GM18951 (cell line): ENCODE data around the gene LEAP2.

Source experiments
- POLR2A ChIP-seq: IDR thresholded peaks from 4 replicates; pipeline ENCODE4 v1.6.1; 2011; ENCODE audit warnings: mild to moderate bottlenecking; ENCODE audit not compliant: insufficient read length, insufficient read depth; ENCODE audit errors: extremely low read depth
- in situ Hi-C: fragments of 300-500 bp; cut with MboI; formaldehyde crosslinking; loops from one replicate; pipeline ENCODE4 v1.12.0; 2022; ENCODE audit warnings: low sequenced_read_pairs, mixed read lengths, inconsistent platforms; ENCODE audit not compliant: unreplicated experiment

The LEAP2 gene, protein sequence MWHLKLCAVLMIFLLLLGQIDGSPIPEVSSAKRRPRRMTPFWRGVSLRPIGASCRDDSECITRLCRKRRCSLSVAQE

DNA sequence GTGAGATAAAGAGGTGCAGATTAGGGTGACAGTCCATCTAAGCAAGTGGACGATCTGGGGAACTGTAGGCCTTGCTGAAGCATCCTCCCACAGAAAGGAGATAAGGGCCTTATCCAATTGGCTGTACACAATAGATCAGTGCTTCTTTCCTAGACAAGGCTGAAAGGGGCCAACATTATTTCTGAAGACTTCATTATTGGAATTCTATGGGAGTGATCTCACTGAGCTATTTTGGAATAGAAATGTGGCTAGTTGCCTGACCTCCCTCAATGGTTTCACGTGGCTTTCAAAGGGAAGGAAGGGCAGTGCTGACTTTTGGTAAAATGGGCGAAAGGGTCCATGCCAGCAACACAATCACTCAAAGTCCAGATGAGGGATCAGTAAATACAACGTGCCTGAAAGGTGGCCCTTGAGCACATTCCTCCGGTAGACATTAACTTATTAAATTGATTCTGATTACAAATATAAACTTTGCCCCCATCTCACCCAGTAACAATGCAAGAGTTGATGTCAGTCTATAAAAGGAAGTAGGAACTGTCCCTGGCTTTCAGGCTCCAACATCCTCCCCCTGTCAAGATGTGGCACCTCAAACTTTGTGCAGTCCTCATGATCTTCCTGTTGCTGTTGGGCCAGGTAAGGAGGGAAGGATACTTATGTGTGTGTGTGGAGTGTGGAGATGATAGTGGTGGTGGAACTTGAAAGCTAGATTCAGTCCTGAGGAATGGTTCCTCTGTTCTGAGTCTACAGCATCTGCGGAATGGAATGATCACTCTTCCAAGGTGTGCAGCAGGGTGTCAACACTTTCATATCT lies at the start of gene LEAP2:
TSS of gene LEAP2 (plus strand) at position 550 of the 811 bp plus-strand sequence. CDS start at position 577, 27 bp downstream.
- in situ Hi-C loops = no loop called here
- no peak for TF ChIP-seq POLR2A

DNA sequence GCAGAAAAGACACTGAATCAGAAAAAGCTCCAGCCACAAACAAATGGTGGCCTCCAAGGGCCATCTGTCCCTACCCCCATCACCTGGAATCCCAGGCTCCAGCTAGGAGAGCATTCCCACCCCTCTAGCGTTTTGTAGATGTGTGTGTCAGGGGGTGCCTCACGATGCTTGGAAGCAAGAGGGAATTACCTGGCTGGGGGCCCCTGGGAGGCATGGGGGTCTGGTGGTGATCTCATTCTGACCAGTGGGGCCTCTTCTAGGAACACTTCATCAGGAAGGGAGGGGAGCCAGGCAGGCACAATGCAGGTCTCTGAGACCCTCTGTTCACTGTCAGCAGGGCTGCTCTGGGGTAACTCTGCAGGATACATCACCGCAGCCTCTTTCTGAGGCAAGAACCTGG lies 49.0 kb upstream of the LEAP2 start:
- no peak for TF ChIP-seq POLR2A
- in situ Hi-C loops = no loop called here

DNA sequence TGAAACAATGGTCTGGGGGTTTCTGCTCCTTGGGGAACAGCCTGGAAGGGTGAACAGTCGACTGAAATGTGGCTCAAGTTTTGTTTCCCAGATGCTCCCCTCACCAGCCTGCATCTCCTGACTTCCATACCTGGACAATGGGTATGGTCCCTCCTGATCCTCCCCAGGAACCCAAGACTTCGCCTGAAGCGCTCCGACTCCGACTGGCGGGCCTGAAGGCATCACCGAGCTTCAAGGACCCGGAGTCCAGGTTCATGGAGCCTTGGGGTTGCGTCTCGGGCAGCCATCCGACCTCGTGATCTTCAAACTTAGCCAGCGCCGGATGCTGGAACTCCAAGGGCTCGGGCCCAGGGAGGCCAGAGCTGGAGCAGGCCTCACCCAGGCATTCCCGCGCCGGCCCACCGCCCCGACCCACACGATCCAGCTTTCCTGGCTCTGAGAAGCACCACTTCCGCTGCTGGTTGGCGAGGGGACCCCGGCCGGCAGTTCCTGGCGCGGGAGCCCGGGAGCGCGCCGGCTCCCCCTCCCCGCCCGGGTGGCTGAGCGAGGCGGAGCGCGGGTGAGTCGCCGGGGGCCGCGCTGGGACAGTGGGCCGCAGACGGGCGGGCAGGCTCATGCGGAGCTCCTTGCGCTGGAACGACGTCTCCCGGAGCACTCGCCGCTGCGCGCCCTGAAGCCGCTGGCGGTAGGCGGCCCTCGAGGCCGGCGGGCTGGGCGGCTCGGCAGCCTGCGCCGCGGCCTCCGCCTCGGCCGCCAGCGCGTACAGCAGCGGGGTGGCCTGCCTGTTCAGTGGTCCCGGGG lies 48.2 kb upstream of the LEAP2 start:
- no peak for TF ChIP-seq POLR2A
- in situ Hi-C loops = loop anchor here (25.0 kb wide), 1 partner anchor 438 kb away; no protein-coding TSS in a partner anchor

DNA sequence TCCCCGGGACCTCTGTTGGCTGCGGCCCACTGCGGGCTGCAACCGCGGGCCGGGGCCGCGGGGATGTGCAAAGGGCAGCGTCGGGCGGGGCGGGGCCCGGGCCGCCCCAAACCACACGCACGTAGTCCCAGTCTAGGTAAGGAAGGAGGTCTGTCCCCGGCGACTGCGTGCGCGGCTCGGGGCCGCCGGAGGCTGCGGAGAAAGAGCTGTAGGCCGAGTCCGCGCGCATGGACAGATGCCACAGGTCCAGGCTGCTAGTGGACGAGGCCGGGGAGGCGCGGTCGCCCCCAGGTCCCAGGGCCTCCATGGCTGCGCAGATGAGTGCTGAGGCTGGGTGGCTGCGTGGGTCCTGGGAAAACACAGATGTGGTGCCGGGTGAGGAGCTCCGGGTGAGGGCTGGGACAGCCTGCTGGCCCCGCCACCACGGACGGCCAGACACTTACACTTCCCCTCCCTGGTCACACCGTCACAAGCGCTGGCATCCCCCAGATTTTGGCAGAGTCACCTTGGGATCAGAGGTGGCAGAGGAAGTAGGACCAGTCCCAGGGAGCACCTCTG lies 47.6 kb upstream of the LEAP2 start:
- TF ChIP-seq POLR2A = no peak
- in situ Hi-C loops = loop anchor here (25.0 kb wide), 1 partner anchor 439 kb away; no protein-coding TSS in a partner anchor

DNA sequence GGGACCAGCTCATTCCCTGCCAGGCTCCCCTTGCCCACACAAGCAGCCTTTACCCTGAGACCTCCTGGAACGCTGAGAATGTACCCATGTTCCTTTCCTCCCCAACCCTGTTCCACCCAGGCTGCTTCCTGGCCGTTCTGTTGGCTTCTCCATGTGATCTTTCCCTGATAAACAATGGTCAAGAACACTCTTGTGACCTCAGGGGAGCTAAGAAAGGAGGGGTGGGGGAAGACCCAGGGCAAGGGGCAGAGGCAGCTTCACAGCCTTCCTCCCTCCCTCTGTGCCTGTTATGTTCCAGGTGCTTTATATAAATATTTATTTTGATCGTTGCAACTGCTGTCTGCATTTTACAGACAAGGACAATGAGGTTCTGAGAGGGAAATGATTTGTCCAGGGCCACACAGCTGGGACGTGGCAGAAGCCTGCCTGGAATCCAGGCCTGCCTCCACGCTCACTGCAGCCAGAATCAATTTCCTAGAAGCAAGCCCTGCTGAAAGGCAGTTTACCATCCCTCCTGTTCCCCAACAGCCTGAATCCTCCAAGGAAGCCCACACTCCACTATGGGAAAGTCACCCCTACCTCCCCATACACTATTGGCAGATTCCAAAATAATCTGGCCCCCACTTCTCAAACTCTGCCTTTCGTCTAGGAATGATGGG lies 46.9 kb upstream of the LEAP2 start:
- in situ Hi-C loops = loop anchor here (25.0 kb wide), 1 partner anchor 439 kb away; no protein-coding TSS in a partner anchor

DNA sequence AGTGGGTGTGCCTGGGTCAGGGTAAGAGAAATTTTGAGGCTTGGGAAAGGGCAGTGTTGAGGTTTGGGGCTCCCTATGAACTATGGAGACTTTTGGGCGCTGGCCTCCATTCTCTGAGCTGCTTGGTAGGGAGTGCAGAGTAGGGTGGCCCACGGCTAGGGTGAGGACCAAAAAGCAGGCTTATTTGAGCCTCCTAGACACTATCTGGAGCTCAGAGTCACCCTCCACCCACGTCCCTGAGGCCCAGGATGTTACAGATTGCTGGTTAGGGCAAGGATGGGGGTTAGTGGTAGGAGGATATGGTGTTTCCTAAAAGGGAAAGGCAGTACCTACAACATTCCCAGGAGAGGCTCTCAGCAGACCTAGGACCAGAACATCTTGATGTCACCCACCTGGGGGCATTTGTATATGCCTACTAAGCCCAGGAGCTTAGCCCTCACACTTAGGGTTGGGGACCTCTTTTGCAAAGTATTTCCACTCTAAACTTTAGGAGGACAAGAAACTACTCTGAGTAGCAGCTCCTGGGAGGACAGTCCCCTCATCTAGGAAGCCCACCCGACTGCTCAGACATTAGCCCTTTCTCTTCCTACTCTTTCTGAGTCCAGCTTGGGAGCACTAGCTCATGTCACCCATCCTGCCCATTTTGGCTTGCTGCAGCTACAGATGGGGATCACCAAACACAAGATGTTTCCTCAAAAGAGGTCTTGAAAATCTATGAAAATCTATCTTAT lies 45.4 kb upstream of the LEAP2 start:
- TF ChIP-seq POLR2A = no peak
- in situ Hi-C loops = loop anchor here (25.0 kb wide), 1 partner anchor 441 kb away; no protein-coding TSS in a partner anchor

More for the DNA sequence above, 46.9 kb upstream of the LEAP2 start:
- TF ChIP-seq POLR2A = no peak

DNA sequence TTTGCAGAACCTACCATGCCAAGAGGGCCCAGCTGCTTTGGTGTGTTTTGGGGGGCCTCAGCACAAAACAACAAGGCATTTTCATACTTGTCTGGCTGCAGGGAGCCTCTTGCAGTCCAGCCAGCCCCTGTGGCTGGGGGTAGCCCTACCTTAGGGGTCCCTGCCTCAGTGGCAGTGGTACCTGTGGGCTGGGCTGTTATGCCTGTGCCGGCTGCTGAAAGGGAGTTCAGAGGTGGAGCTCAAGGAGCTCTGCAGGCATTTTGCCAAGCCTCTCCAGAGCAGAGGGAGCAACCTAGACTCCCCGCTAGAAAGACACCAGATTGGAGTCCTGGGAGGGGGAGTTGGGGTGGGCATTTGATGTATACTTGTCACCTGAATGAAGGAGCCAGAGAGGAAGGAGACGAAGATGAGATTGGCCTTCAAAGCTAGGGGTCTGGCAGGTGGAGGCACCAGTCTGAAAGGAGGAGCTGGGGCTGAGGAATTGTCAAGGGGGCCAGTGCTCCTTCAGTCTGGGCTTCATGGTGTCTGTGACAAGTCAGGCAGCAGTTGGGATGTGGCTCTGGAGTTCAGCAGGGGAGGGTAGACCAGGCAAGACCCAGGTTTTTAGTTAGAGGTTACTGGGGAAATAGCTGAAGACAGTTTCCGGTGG lies 44.5 kb upstream of the LEAP2 start:
- in situ Hi-C loops = loop anchor here (25.0 kb wide), 1 partner anchor 442 kb away; no protein-coding TSS in a partner anchor
- TF ChIP-seq POLR2A = no peak

DNA sequence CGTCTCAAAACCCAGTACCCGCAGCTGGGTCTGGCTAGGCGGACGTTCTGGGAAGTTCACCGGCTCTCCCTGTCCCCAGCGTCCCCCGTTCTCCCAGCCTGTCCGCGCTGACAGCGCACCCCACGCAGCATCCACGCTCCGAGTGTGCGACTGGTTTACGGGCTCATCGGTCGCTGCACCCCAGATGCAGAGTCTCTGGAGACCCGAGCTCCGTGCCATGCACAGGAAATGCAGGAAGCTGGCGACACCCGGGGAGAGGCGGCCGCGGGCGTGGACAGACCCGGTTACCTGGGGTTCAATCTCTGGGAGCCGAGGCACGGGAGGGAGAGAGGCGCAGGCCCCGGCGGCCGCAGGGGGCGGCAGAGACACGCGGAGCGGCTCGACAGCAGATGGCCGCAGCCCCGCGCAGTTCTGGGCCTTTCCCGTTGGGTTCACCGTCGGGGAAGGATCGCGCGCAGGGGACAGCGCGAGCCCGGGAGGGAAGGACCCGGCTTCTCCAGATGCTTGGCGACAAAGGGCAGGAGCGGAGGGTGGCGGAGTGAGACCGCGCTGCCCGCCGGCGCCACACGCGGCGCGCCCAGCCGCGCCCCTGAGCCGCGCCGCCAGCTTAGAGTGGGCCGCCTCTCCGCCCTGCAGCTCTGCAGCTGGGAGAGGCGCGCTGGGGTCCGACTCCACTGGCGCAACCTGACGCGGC lies 43.6 kb upstream of the LEAP2 start:
- in situ Hi-C loops = loop anchor here (25.0 kb wide), 1 partner anchor 443 kb away; no protein-coding TSS in a partner anchor

DNA sequence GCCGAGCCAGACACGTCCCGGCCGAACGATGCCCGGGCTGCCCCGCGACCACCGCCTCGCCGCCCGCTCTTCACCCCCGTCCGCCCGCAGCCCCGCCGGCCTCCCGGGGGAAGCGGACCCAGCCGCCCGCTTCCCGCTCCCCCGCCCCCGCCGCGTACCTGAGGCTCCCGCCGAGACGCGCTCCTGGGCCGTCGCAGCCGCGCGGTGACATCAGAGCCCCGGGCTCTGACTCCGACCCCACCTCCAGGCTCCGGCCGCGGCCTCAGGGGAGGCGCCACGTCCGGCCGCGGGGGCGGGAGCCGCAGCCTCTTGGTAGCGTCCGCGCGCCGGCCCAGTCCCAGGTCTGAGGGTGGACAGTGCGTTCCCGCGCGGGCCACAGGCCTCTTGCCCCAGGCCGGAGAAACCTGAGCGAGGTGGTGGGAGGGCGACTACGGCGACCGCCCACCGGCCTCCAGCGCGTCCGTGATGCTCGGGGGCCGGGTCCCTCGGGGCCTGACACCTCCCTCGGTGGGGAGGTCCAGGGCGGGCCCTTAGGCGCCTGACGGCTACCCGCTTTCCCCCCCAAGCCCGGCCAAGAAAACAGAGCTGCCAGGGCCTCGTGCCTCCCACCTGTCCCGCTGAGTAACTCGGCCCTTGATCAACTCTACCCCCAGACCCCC lies 42.9 kb upstream of the LEAP2 start, which contains the start of gene SHROOM1:
TSS of gene SHROOM1 (minus strand) at position 212 of the 659 bp plus-strand sequence. CDS start 4,507 bp downstream, outside the sequence.
- in situ Hi-C loops = loop anchor here (25.0 kb wide), 1 partner anchor 443 kb away; no protein-coding TSS in a partner anchor

More for the DNA sequence above, 43.6 kb upstream of the LEAP2 start:
- TF ChIP-seq POLR2A = no peak

More for the DNA sequence above, 42.9 kb upstream of the LEAP2 start, which contains the start of gene SHROOM1:
- peak; percentile 50 for TF ChIP-seq POLR2A
